Prostate gland (tissue), 2 donors: Measurements from ENCODE around the gene ANKRD11.

Experiments
- CTCF ChIP-seq, 4 experiments: fragments of 200-600 bp in 2 of 4; fragments of 450-650 bp in 2 of 4; sonication (generic) in 2 of 4; IDR thresholded peaks; 1 replicate in 3 of 4; 2 replicates in 1 of 4; pipeline ENCODE4 v1.5.1; 2016 to 2019; ENCODE audit warnings: antibody characterized with exemption in 4 of 4, mild to moderate bottlenecking in 2 of 4, moderate library complexity in 2 of 4
- POLR2A ChIP-seq: fragments of 450-650 bp; IDR thresholded peaks from one replicate; pipeline ENCODE4 v1.6.1; 2016; ENCODE audit warnings: antibody characterized with exemption, mild to moderate bottlenecking
- POLR2AphosphoS5 ChIP-seq: sonication (generic); formaldehyde crosslinking; IDR thresholded peaks from one replicate; pipeline ENCODE4 v1.6.1; 2017; ENCODE audit warnings: antibody characterized with exemption

DNA sequence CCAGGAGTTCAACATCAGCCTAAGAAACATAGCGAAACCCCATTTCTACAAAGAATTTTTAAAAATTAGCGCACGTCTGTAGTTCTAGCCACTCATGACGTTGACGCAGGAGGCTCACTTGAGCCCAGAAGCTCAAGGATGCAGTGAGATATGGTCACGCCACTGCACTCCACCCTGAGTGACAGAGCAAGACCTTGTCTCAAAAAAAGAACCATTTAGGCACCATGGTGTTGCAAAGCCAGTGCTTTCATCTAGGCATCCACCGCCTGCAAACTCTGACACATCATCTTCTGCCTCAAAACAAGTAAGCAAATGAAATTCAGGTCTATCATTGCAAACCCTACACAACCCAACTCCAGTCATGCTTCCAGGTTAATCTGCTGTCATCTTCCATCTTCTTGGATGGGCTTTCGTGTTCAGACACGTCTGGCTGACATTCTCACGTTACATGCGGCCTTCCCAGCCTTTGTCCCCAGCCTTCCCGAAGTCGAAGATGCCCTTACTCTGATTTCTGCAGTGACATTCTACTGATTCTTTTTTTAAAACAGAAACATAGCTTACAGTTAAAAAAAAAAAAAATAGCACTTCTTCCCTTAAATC lies 8.9 kb downstream of the ANKRD11 start:
- TF ChIP-seq CTCF (IDR thresholded peaks at IDR 0.05) (no peak), POLR2A (no peak), POLR2AphosphoS5 (no peak)
